K562 (cell line): ENCODE data around the gene OPA3. TPM values are rescaled to one million over a fixed set of nuclear protein-coding genes. Genes with fewer than 3 reads are reported as not detected.

Source experiments
- ATAC-seq: fragments of 200-7000 bp; cut with Tn5 transposase; 3 replicates; pipeline ENCODE4 v1.9.1; 2020; ENCODE audit warnings: moderate library complexity
- BruUV-seq: library from RNA; stranded (reverse); fragments of 400-500 nt; replicated peaks from 2 replicates; lab custom pipeline; 2021; lab: Mats Ljungman, UMichigan
- CTCF ChIA-PET: fragments of 300-600 bp; formaldehyde crosslinking; extraction: SDS; loops from one replicate; lab custom pipeline; 2021; ENCODE audit warnings: low intra/inter-chr PET ratio; lab: Yijun Ruan, JAX
- POLR2A ChIA-PET: fragments of 300-600, 350-650 bp; sonication (Branson Sonifier 250); formaldehyde crosslinking; extraction: SDS; loops from one replicate; lab custom pipeline; 2021; ENCODE audit warnings: antibody characterized with exemption, inconsistent platforms; lab: Yijun Ruan, JAX
- DNase-seq, 4 experiments: peaks; one replicate each; pipeline versions ENCODE4 v3.0.0 to v3.0.0-alpha.2; 2011 to 2018; ENCODE audit warnings: low spot score in 3 of 4, mixed read lengths in 3 of 4; ENCODE audit errors: extremely low read depth in 1 of 4
- FAIRE-seq: peaks from 2 replicates; lab custom pipeline; 2011; peaks lifted over from hg19 to GRCh38; lab: Jason Lieb, UNC
- H2AFZ ChIP-seq: 2 replicates; pipeline ENCODE4 v1.6.0; 2011; ENCODE audit warnings: low read depth, low read length, control low read depth, inconsistent platforms
- H3K27ac ChIP-seq: fragments of 200-600 bp; 3 replicates; pipeline ENCODE4 v1.8.0; 2011; ENCODE audit warnings: low read depth, mild to moderate bottlenecking, control low read depth, inconsistent platforms, low read length, moderate library complexity, mixed read lengths; ENCODE audit errors: extremely low read depth
- H3K27me3 ChIP-seq, 2 experiments: fragments of 300-600 bp in 1 of 2; 2 replicates in 1 of 2; 3 replicates in 1 of 2; pipeline versions ENCODE4 v1.6.0 to v1.8.0; 2011; ENCODE audit warnings: inconsistent platforms in 2 of 2, low read length in 2 of 2, mild to moderate bottlenecking in 1 of 2, mixed read lengths in 1 of 2, moderate library complexity in 1 of 2; ENCODE audit not compliant: control insufficient read depth in 2 of 2, insufficient read depth in 2 of 2
- H3K36me3 ChIP-seq: fragments of 300-600 bp; 3 replicates; pipeline ENCODE4 v1.8.0; 2011; ENCODE audit warnings: mild to moderate bottlenecking, low read length, inconsistent platforms; ENCODE audit not compliant: control insufficient read depth, insufficient read depth
- H3K4me1 ChIP-seq, 2 experiments: fragments of 200-600 bp in 1 of 2; replicated peaks in 1 of 2; 2 replicates in 1 of 2; 3 replicates in 1 of 2; pipeline versions ENCODE4 v1.5.1 to v1.8.0; 2011; ENCODE audit warnings: inconsistent platforms in 2 of 2, low read length in 2 of 2, mild to moderate bottlenecking in 1 of 2, mixed read lengths in 1 of 2, moderate library complexity in 1 of 2; ENCODE audit not compliant: control insufficient read depth in 2 of 2, insufficient read depth in 2 of 2
- H3K4me2 ChIP-seq: 2 replicates; pipeline ENCODE4 v1.6.1; 2011; ENCODE audit warnings: low read length, control low read depth, inconsistent platforms, mixed read lengths; ENCODE audit not compliant: insufficient read depth
- H3K4me3 ChIP-seq: fragments of 200-600 bp; sonication (generic), shearing (Covaris generic); 2 replicates; pipeline ENCODE4 v1.5.1; 2016; ENCODE audit warnings: control low read depth, inconsistent platforms
- H3K79me2 ChIP-seq: fragments of 200-600 bp; 3 replicates; pipeline ENCODE4 v1.8.0; 2011; ENCODE audit warnings: low read length, inconsistent platforms; ENCODE audit not compliant: control insufficient read depth, insufficient read depth
- H3K9ac ChIP-seq, 2 experiments: 2 replicates each; pipeline versions ENCODE4 v1.6.0 to v1.6.1; 2011; ENCODE audit warnings: low read depth in 2 of 2, low read length in 2 of 2, control low read depth in 1 of 2, inconsistent platforms in 1 of 2, mild to moderate bottlenecking in 1 of 2, mixed read lengths in 1 of 2; ENCODE audit not compliant: insufficient read depth in 1 of 2
- H3K9me1 ChIP-seq: one replicate; pipeline ENCODE4 v1.6.0; 2011; ENCODE audit warnings: inconsistent platforms, mild to moderate bottlenecking, low read length, moderate library complexity; ENCODE audit not compliant: control insufficient read depth, insufficient read depth
- H3K9me3 ChIP-seq: replicated peaks from 2 replicates; pipeline ENCODE4 v1.5.1; 2011; ENCODE audit warnings: low read depth, low read length, inconsistent platforms; ENCODE audit not compliant: control insufficient read depth, insufficient read depth
- H4K20me1 ChIP-seq: replicated peaks from 2 replicates; pipeline ENCODE4 v1.6.1; 2011; ENCODE audit warnings: low read length, inconsistent platforms, mixed read lengths; ENCODE audit not compliant: control insufficient read depth, insufficient read depth
- ATF4 ChIP-seq: fragments of 450-650 bp; formaldehyde crosslinking; IDR thresholded peaks from 2 replicates; pipeline ENCODE4 v1.4.0; 2022; ENCODE audit warnings: mild to moderate bottlenecking, moderate library complexity
- EP300 ChIP-seq: IDR thresholded peaks from 2 replicates; pipeline ENCODE4 v1.6.1; 2012; ENCODE audit warnings: low read length, improper control_type of control experiment
- KDM1A ChIP-seq, 2 experiments: fragments of 450-650 bp; IDR thresholded peaks; 2 replicates each; pipeline ENCODE4 v1.6.1; 2016; ENCODE audit warnings: mild to moderate bottlenecking in 2 of 2
- MTA2 ChIP-seq: fragments of 450-650 bp; IDR thresholded peaks from 2 replicates; pipeline ENCODE4 v1.6.1; 2016; ENCODE audit warnings: low read depth
- TSHZ1 ChIP-seq: fragments of 250-450 bp; sonication (Bioruptor Pico); IDR thresholded peaks from 2 replicates; pipeline ENCODE4 v1.4.0; 2020; ENCODE audit warnings: mild to moderate bottlenecking, moderate library complexity
- ZNF592 ChIP-seq: fragments of 450-650 bp; IDR thresholded peaks from 2 replicates; pipeline ENCODE4 v1.6.1; 2017; ENCODE audit warnings: antibody characterized with exemption, mild to moderate bottlenecking
- WGBS: fragments of 100-300 bp; shearing (Covaris generic); methylation state at CpG from one replicate; pipeline ENCODE4 v1.1.6; 2016; ENCODE audit warnings: low coverage, mixed read lengths; ENCODE audit not compliant: insufficient coverage; ENCODE audit errors: missing lambda C conversion rate; 5-methylcytosine and 5-hydroxymethylcytosine counted together
- in situ Hi-C: fragments of 300-500 bp; cut with MboI; formaldehyde crosslinking; loops from 4 replicates; pipeline ENCODE4 v1.15.0; 2018; ENCODE audit warnings: inconsistent platforms, mixed read lengths
- intact Hi-C: fragments of 100-400 bp; cut with micrococcal nuclease; formaldehyde crosslinking; loops from 2 replicates; pipeline ENCODE4 v1.14.2; 2022
- polyA plus RNA-seq, 8 experiments: library from polyadenylated mRNA; depleted of rRNA in 4 of 8; stranded (reverse) in 5 of 8; unstranded in 3 of 8; fragments of >200 nt; fragmentation: Nextera tagmentation in 2 of 8; fragmentation: Illumina TruSeq in 1 of 8; extraction: Ambion mirVana in 2 of 8; extraction: Trizol in 1 of 8; gene quantifications; 2 replicates each; pipeline versions ENCODE4 v1.2.1 to v1.2.3, GENCODE V29; 2011 to 2014; ENCODE audit warnings: inconsistent platforms in 1 of 8, missing spikeins in 1 of 8
- total RNA-seq, 7 experiments: library from RNA; depleted of rRNA in 6 of 7; stranded (reverse); fragments of >200 nt in 6 of 7; fragmentation: Illumina TruSeq in 2 of 7; extraction: Trizol in 2 of 7; gene quantifications; 2 replicates each; pipeline versions ENCODE4 v1.2.1 to v1.2.3, GENCODE V29; 2011 to 2021; ENCODE audit warnings: low replicate concordance in 1 of 7

OPA3 gene
- total and polyA plus RNA-seq, 9 of the 15 experiments (the other 6 are each of a cell fraction or from before 2014, with no cell fraction given) = 1.4 to 18.8 (median 9.0) TPM

- peaks cover 21 to 34% of the 10 kb centered on the region in 2 experiments for H3K4me1 ChIP-seq
- no peak overlapping the region for H3K27ac ChIP-seq
- H3K9ac ChIP-seq = 0 out of 4 replicates have a peak overlapping the region, but pooled peaks of 1 of the 2 experiments have one; percentile 24
- H4K20me1 ChIP-seq = no peaks in the 10 kb centered on the region; the same call in 1 of the 2 replicates
- BruUV-seq = no TSS peak
- peaks cover 13% of the 10 kb centered on the region; the same call in 2 of the 3 replicates for H3K36me3 ChIP-seq
- H2AFZ ChIP-seq = no peak overlapping the region
- H3K4me3 ChIP-seq = no peak overlapping the region
- FAIRE-seq = no peak
- 74% methylated on average over 7 of the region's 7 CpGs for WGBS
- H3K9me3 ChIP-seq = no peaks in the 10 kb centered on the region
- TF ChIP-seq MTA2 = no peak
- 0 out of 4 replicates have a peak, but pooled peaks have one; percentile 8 to 12 for TF ChIP-seq KDM1A (IDR thresholded peaks at IDR 0.05)
- no peaks in the 10 kb centered on the region for H3K9me1 ChIP-seq
- peaks cover 55% of the 10 kb centered on the region for H3K79me2 ChIP-seq
- intact Hi-C loops = no loop called here
- H3K4me2 ChIP-seq = no peak overlapping the region
- ChIA-PET POLR2A (interaction anchor here (0.8 to 1.5 kb wide), 2 partner anchors 17 to 18 kb away, joined by 4 to 5 read pairs; no protein-coding TSS in a partner anchor), CTCF (no interaction called here)
- in situ Hi-C loops = no loop called here
- DNase-seq = no peak
- H3K27me3 ChIP-seq = no peaks in the 10 kb centered on the region
- ATAC-seq = no peak
Observed at GRCh38 chr19:45581576-45581975, 3.0 kb downstream of the OPA3 start.

- ChIA-PET CTCF (no interaction called here), POLR2A (no interaction called here)
- intact Hi-C loops (no loop called here), in situ Hi-C loops (no loop called here)
- no peak overlapping the region for H2AFZ ChIP-seq
- peaks cover 67% of the 10 kb centered on the region for H3K79me2 ChIP-seq
- H4K20me1 ChIP-seq = no peaks in the 10 kb centered on the region; the same call in 1 of the 2 replicates
- 65% methylated on average over 5 of the region's 5 CpGs for WGBS
- FAIRE-seq = no peak
- no peaks in the 10 kb centered on the region for H3K27me3 ChIP-seq
- peaks cover 18 to 31% of the 10 kb centered on the region in 2 experiments for H3K4me1 ChIP-seq
- peak overlapping the region in 1 of 2 experiments; percentile 79; a peak in 1 of 4 replicates for H3K9ac ChIP-seq
- H3K4me3 ChIP-seq = no peak overlapping the region
- no peak overlapping the region for H3K4me2 ChIP-seq
- peak overlapping the region; percentile 42; the same call in 1 of the 3 replicates for H3K27ac ChIP-seq
- H3K9me3 ChIP-seq = no peaks in the 10 kb centered on the region
- no peaks in the 10 kb centered on the region for H3K9me1 ChIP-seq
- peaks cover 15% of the 10 kb centered on the region; the same call in 2 of the 3 replicates for H3K36me3 ChIP-seq
- no TSS peak for BruUV-seq
- no peak for ATAC-seq
- DNase-seq = no peak
- TF ChIP-seq ATF4 (CRISPR knock-in tag) = no peak
- TF ChIP-seq TSHZ1 (CRISPR knock-in tag) = no peak
- TF ChIP-seq EP300 = no peak
- no peak for TF ChIP-seq ZNF592
Observed at GRCh38 chr19:45578861-45579260, 5.7 kb downstream of the OPA3 start.
